Measurements from ENCODE around the gene TYRO3. TPM values are rescaled to one million over a fixed set of nuclear protein-coding genes. Genes with fewer than 3 reads are reported as not detected.

Gene TYRO3
- polyA plus RNA-seq, 1 of the 3 experiments (the other 2 are of a cell fraction), result 8.7 TPM

- Histone ChIP-seq H3K9ac (no peak overlapping the region), H3K79me2 (ENCODE audit: insufficient read depth) (no peaks in the 10 kb centered on the region)
- 93% methylated on average over 8 of the region's 12 CpGs for WGBS (ENCODE audit: low lambda C conversion rate)
Observed at GRCh38 chr15:41577863-41578735, 19.1 kb downstream of the TYRO3 start.

More at GRCh38 chr15:41577863-41578735, 19.1 kb downstream of the TYRO3 start:
- Histone ChIP-seq H3K4me2 (no peak overlapping the region), H3K4me1 (ENCODE audit: control insufficient read depth in 1 of 2, insufficient read depth in 2 of 2, low read depth in 1 of 2, low read length in 1 of 2) (peaks cover 0 to 5% of the 10 kb centered on the region in 2 experiments; a peak in 1 of 4 replicates), H3K27ac (ENCODE audit: low read depth in 2 of 2, low read length in 1 of 2) (no peak overlapping the region), H3K27me3 (ENCODE audit: insufficient read depth) (no peaks in the 10 kb centered on the region), H4K20me1 (ENCODE audit: insufficient read depth) (no peaks in the 10 kb centered on the region), H3K4me3 (ENCODE audit: low read depth in 2 of 2, low read length in 1 of 2) (no peak overlapping the region), H2AFZ (ENCODE audit: low read depth) (no peak overlapping the region), H3K36me3 (replicated peaks in 1 of 2; ENCODE audit: control insufficient read depth in 1 of 2, insufficient read depth in 2 of 2, low read length in 1 of 2) (no peaks in the 10 kb centered on the region), H3K9me2 (no peaks in the 10 kb centered on the region), H3K9me3 (no peaks in the 10 kb centered on the region), H3F3A (replicated peaks; ENCODE audit: insufficient read depth) (no peaks in the 10 kb centered on the region)
- ChIA-PET POLR2A (no interaction called here), CTCF (interaction anchor here (0.7 to 1.2 kb wide), 5 partner anchors 14 to 234 kb away, joined by 3 to 4 read pairs (median 3); no protein-coding TSS in a partner anchor)
- TF ChIP-seq RXRA (IDR thresholded peaks at IDR 0.05; ENCODE audit: borderline replicate concordance, low read depth) (no peak), FOXJ3 (CRISPR knock-in tag; IDR thresholded peaks at IDR 0.05) (no peak), TEAD4 (IDR thresholded peaks at IDR 0.05; ENCODE audit: borderline replicate concordance, insufficient read depth) (no peak), CHD2 (IDR thresholded peaks at IDR 0.05; ENCODE audit: low read length, partially characterized antibody) (no peak), ZBTB33 (IDR thresholded peaks at IDR 0.05; ENCODE audit: borderline replicate concordance, low read depth) (no peak), TAF1 (IDR thresholded peaks at IDR 0.05; ENCODE audit: borderline replicate concordance, low read depth, low read length) (no peak), SMC3 (IDR thresholded peaks at IDR 0.05; ENCODE audit: low read depth, low read length) (no peak), MAX (IDR thresholded peaks at IDR 0.05; ENCODE audit: low read depth) (no peak), RAD21 (IDR thresholded peaks at IDR 0.05; ENCODE audit: low read length) (no peak), GATA2 (CRISPR knock-in tag; IDR thresholded peaks at IDR 0.05) (no peak), EZH2phosphoT487 (IDR thresholded peaks at IDR 0.05; ENCODE audit: borderline replicate concordance, low read depth) (no peak), JUND (IDR thresholded peaks at IDR 0.05) (no peak)
- TF ChIP-seq, protein P1, sequence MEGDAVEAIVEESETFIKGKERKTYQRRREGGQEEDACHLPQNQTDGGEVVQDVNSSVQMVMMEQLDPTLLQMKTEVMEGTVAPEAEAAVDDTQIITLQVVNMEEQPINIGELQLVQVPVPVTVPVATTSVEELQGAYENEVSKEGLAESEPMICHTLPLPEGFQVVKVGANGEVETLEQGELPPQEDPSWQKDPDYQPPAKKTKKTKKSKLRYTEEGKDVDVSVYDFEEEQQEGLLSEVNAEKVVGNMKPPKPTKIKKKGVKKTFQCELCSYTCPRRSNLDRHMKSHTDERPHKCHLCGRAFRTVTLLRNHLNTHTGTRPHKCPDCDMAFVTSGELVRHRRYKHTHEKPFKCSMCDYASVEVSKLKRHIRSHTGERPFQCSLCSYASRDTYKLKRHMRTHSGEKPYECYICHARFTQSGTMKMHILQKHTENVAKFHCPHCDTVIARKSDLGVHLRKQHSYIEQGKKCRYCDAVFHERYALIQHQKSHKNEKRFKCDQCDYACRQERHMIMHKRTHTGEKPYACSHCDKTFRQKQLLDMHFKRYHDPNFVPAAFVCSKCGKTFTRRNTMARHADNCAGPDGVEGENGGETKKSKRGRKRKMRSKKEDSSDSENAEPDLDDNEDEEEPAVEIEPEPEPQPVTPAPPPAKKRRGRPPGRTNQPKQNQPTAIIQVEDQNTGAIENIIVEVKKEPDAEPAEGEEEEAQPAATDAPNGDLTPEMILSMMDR (IDR thresholded peaks at IDR 0.05), result no peak
- TF ChIP-seq, protein P2, sequence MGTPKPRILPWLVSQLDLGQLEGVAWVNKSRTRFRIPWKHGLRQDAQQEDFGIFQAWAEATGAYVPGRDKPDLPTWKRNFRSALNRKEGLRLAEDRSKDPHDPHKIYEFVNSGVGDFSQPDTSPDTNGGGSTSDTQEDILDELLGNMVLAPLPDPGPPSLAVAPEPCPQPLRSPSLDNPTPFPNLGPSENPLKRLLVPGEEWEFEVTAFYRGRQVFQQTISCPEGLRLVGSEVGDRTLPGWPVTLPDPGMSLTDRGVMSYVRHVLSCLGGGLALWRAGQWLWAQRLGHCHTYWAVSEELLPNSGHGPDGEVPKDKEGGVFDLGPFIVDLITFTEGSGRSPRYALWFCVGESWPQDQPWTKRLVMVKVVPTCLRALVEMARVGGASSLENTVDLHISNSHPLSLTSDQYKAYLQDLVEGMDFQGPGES (IDR thresholded peaks at IDR 0.05; ENCODE audit: low read depth, low read length), result no peak
- TF ChIP-seq, protein P3, sequence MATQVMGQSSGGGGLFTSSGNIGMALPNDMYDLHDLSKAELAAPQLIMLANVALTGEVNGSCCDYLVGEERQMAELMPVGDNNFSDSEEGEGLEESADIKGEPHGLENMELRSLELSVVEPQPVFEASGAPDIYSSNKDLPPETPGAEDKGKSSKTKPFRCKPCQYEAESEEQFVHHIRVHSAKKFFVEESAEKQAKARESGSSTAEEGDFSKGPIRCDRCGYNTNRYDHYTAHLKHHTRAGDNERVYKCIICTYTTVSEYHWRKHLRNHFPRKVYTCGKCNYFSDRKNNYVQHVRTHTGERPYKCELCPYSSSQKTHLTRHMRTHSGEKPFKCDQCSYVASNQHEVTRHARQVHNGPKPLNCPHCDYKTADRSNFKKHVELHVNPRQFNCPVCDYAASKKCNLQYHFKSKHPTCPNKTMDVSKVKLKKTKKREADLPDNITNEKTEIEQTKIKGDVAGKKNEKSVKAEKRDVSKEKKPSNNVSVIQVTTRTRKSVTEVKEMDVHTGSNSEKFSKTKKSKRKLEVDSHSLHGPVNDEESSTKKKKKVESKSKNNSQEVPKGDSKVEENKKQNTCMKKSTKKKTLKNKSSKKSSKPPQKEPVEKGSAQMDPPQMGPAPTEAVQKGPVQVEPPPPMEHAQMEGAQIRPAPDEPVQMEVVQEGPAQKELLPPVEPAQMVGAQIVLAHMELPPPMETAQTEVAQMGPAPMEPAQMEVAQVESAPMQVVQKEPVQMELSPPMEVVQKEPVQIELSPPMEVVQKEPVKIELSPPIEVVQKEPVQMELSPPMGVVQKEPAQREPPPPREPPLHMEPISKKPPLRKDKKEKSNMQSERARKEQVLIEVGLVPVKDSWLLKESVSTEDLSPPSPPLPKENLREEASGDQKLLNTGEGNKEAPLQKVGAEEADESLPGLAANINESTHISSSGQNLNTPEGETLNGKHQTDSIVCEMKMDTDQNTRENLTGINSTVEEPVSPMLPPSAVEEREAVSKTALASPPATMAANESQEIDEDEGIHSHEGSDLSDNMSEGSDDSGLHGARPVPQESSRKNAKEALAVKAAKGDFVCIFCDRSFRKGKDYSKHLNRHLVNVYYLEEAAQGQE (IDR thresholded peaks at IDR 0.05; ENCODE audit: low read depth, low read length), result no peak
- no peak for DNase-seq
